K562 (cell line): ENCODE data around the gene SLC16A6. TPM values are rescaled to one million over a fixed set of nuclear protein-coding genes. Genes with fewer than 3 reads are reported as not detected.

ENCODE experiments used
- ATAC-seq: fragments of 200-7000 bp; cut with Tn5 transposase; 3 replicates; pipeline ENCODE4 v1.9.1; 2020; ENCODE audit warnings: moderate library complexity
- BruUV-seq: library from RNA; stranded (reverse); fragments of 400-500 nt; replicated peaks from 2 replicates; lab custom pipeline; 2021; lab: Mats Ljungman, UMichigan
- CTCF ChIA-PET: fragments of 300-600 bp; formaldehyde crosslinking; extraction: SDS; loops from one replicate; lab custom pipeline; 2021; ENCODE audit warnings: low intra/inter-chr PET ratio; lab: Yijun Ruan, JAX
- POLR2A ChIA-PET: fragments of 300-600, 350-650 bp; sonication (Branson Sonifier 250); formaldehyde crosslinking; extraction: SDS; loops from one replicate; lab custom pipeline; 2021; ENCODE audit warnings: antibody characterized with exemption, inconsistent platforms; lab: Yijun Ruan, JAX
- DNase-seq, 4 experiments: peaks; one replicate each; pipeline versions ENCODE4 v3.0.0 to v3.0.0-alpha.2; 2011 to 2018; ENCODE audit warnings: low spot score in 3 of 4, mixed read lengths in 3 of 4; ENCODE audit errors: extremely low read depth in 1 of 4
- FAIRE-seq: peaks from 2 replicates; lab custom pipeline; 2011; peaks lifted over from hg19 to GRCh38; lab: Jason Lieb, UNC
- H2AFZ ChIP-seq: 2 replicates; pipeline ENCODE4 v1.6.0; 2011; ENCODE audit warnings: low read depth, low read length, control low read depth, inconsistent platforms
- H3K27ac ChIP-seq: fragments of 200-600 bp; 3 replicates; pipeline ENCODE4 v1.8.0; 2011; ENCODE audit warnings: low read depth, mild to moderate bottlenecking, control low read depth, inconsistent platforms, low read length, moderate library complexity, mixed read lengths; ENCODE audit errors: extremely low read depth
- H3K27me3 ChIP-seq, 2 experiments: fragments of 300-600 bp in 1 of 2; 2 replicates in 1 of 2; 3 replicates in 1 of 2; pipeline versions ENCODE4 v1.6.0 to v1.8.0; 2011; ENCODE audit warnings: inconsistent platforms in 2 of 2, low read length in 2 of 2, mild to moderate bottlenecking in 1 of 2, mixed read lengths in 1 of 2, moderate library complexity in 1 of 2; ENCODE audit not compliant: control insufficient read depth in 2 of 2, insufficient read depth in 2 of 2
- H3K36me3 ChIP-seq: fragments of 300-600 bp; 3 replicates; pipeline ENCODE4 v1.8.0; 2011; ENCODE audit warnings: mild to moderate bottlenecking, low read length, inconsistent platforms; ENCODE audit not compliant: control insufficient read depth, insufficient read depth
- H3K4me1 ChIP-seq, 2 experiments: fragments of 200-600 bp in 1 of 2; replicated peaks in 1 of 2; 2 replicates in 1 of 2; 3 replicates in 1 of 2; pipeline versions ENCODE4 v1.5.1 to v1.8.0; 2011; ENCODE audit warnings: inconsistent platforms in 2 of 2, low read length in 2 of 2, mild to moderate bottlenecking in 1 of 2, mixed read lengths in 1 of 2, moderate library complexity in 1 of 2; ENCODE audit not compliant: control insufficient read depth in 2 of 2, insufficient read depth in 2 of 2
- H3K4me2 ChIP-seq: 2 replicates; pipeline ENCODE4 v1.6.1; 2011; ENCODE audit warnings: low read length, control low read depth, inconsistent platforms, mixed read lengths; ENCODE audit not compliant: insufficient read depth
- H3K4me3 ChIP-seq: fragments of 200-600 bp; sonication (generic), shearing (Covaris generic); 2 replicates; pipeline ENCODE4 v1.5.1; 2016; ENCODE audit warnings: control low read depth, inconsistent platforms
- H3K79me2 ChIP-seq: fragments of 200-600 bp; 3 replicates; pipeline ENCODE4 v1.8.0; 2011; ENCODE audit warnings: low read length, inconsistent platforms; ENCODE audit not compliant: control insufficient read depth, insufficient read depth
- H3K9ac ChIP-seq, 2 experiments: 2 replicates each; pipeline versions ENCODE4 v1.6.0 to v1.6.1; 2011; ENCODE audit warnings: low read depth in 2 of 2, low read length in 2 of 2, control low read depth in 1 of 2, inconsistent platforms in 1 of 2, mild to moderate bottlenecking in 1 of 2, mixed read lengths in 1 of 2; ENCODE audit not compliant: insufficient read depth in 1 of 2
- H3K9me1 ChIP-seq: one replicate; pipeline ENCODE4 v1.6.0; 2011; ENCODE audit warnings: inconsistent platforms, mild to moderate bottlenecking, low read length, moderate library complexity; ENCODE audit not compliant: control insufficient read depth, insufficient read depth
- H3K9me3 ChIP-seq: replicated peaks from 2 replicates; pipeline ENCODE4 v1.5.1; 2011; ENCODE audit warnings: low read depth, low read length, inconsistent platforms; ENCODE audit not compliant: control insufficient read depth, insufficient read depth
- H4K20me1 ChIP-seq: replicated peaks from 2 replicates; pipeline ENCODE4 v1.6.1; 2011; ENCODE audit warnings: low read length, inconsistent platforms, mixed read lengths; ENCODE audit not compliant: control insufficient read depth, insufficient read depth
- ARID1B ChIP-seq: fragments of 450-650 bp; IDR thresholded peaks from 2 replicates; pipeline ENCODE4 v1.6.1; 2016; ENCODE audit warnings: antibody characterized with exemption, mild to moderate bottlenecking, inconsistent platforms
- DPF2 ChIP-seq: fragments of 450-650 bp; IDR thresholded peaks from 2 replicates; pipeline ENCODE4 v1.6.1; 2016
- GATAD2A ChIP-seq: fragments of 450-650 bp; IDR thresholded peaks from 2 replicates; pipeline ENCODE4 v1.6.1; 2017
- GTF2A2 ChIP-seq: IDR thresholded peaks from 2 replicates; pipeline ENCODE4 v1.6.1; 2016; ENCODE audit warnings: mild to moderate bottlenecking, missing genetic modification characterization, missing compliant biosample characterization
- HEY1 ChIP-seq: fragments of 250-450 bp; sonication (Bioruptor Pico); IDR thresholded peaks from 2 replicates; pipeline ENCODE4 v1.5.0; 2020; ENCODE audit warnings: mild to moderate bottlenecking, moderate library complexity, borderline replicate concordance
- NR1H2 ChIP-seq: sonication (generic); formaldehyde crosslinking; IDR thresholded peaks from 2 replicates; pipeline ENCODE4 v1.4.0; 2020; ENCODE audit warnings: mild to moderate bottlenecking, missing genetic modification reagents
- NR2F6 ChIP-seq: fragments of 450-650 bp; formaldehyde crosslinking; IDR thresholded peaks from 2 replicates; pipeline ENCODE4 v1.4.0; 2020; ENCODE audit warnings: mild to moderate bottlenecking
- SP2 ChIP-seq: IDR thresholded peaks from 2 replicates; pipeline ENCODE4 v1.6.1; 2011; ENCODE audit warnings: mild to moderate bottlenecking, low read depth, low read length, moderate library complexity; ENCODE audit not compliant: poor library complexity, severe bottlenecking; ENCODE audit errors: extremely low read depth
- TCF7 ChIP-seq: sonication (generic); IDR thresholded peaks from 2 replicates; pipeline ENCODE4 v1.6.1; 2016; ENCODE audit warnings: antibody characterized with exemption, borderline replicate concordance
- TEAD2 ChIP-seq: fragments of 450-650 bp; IDR thresholded peaks from 2 replicates; pipeline ENCODE4 v1.6.1; 2016; ENCODE audit warnings: missing genetic modification characterization, control low read depth, missing compliant biosample characterization
- ZNF780A ChIP-seq: fragments of 250-450 bp; sonication (Bioruptor Pico); IDR thresholded peaks from 2 replicates; pipeline ENCODE4 v1.5.0; 2021; ENCODE audit warnings: mild to moderate bottlenecking
- whole genome bisulfite sequencing: fragments of 100-300 bp; shearing (Covaris generic); methylation state at CpG from one replicate; pipeline ENCODE4 v1.1.6; 2016; ENCODE audit warnings: low coverage, mixed read lengths; ENCODE audit not compliant: insufficient coverage; ENCODE audit errors: missing lambda C conversion rate; 5-methylcytosine and 5-hydroxymethylcytosine counted together
- in situ Hi-C: fragments of 300-500 bp; cut with MboI; formaldehyde crosslinking; loops from 4 replicates; pipeline ENCODE4 v1.15.0; 2018; ENCODE audit warnings: inconsistent platforms, mixed read lengths
- intact Hi-C: fragments of 100-400 bp; cut with micrococcal nuclease; formaldehyde crosslinking; loops from 2 replicates; pipeline ENCODE4 v1.14.2; 2022
- polyA plus RNA-seq, 8 experiments: library from polyadenylated mRNA; depleted of rRNA in 4 of 8; stranded (reverse) in 5 of 8; unstranded in 3 of 8; fragments of >200 nt; fragmentation: Nextera tagmentation in 2 of 8; fragmentation: Illumina TruSeq in 1 of 8; extraction: Ambion mirVana in 2 of 8; extraction: Trizol in 1 of 8; gene quantifications; 2 replicates each; pipeline versions ENCODE4 v1.2.1 to v1.2.3, GENCODE V29; 2011 to 2014; ENCODE audit warnings: inconsistent platforms in 1 of 8, missing spikeins in 1 of 8
- total RNA-seq, 7 experiments: library from RNA; depleted of rRNA in 6 of 7; stranded (reverse); fragments of >200 nt in 6 of 7; fragmentation: Illumina TruSeq in 2 of 7; extraction: Trizol in 2 of 7; gene quantifications; 2 replicates each; pipeline versions ENCODE4 v1.2.1 to v1.2.3, GENCODE V29; 2011 to 2021; ENCODE audit warnings: low replicate concordance in 1 of 7
- TF ChIP-seq, protein P1 (sequence below): fragments of 450-650 bp; IDR thresholded peaks from 2 replicates; pipeline ENCODE4 v1.6.1; 2016; ENCODE audit warnings: mild to moderate bottlenecking, moderate library complexity

Gene SLC16A6
- total and polyA plus RNA-seq, 9 of the 15 experiments (the other 6 are each of a cell fraction or from before 2014, with no cell fraction given), result 0.05 to 0.31 (median 0.15) TPM

- Histone ChIP-seq H4K20me1 (no peaks in the 10 kb centered on the region), H3K4me1 (no peaks in the 10 kb centered on the region), H3K27me3 (peaks cover 23 to 44% of the 10 kb centered on the region in 2 experiments), H2AFZ (no peak overlapping the region), H3K27ac (no peak overlapping the region), H3K9me1 (no peaks in the 10 kb centered on the region), H3K36me3 (no peaks in the 10 kb centered on the region), H3K9ac (no peak overlapping the region), H3K4me3 (no peak overlapping the region), H3K4me2 (no peak overlapping the region), H3K79me2 (no peaks in the 10 kb centered on the region), H3K9me3 (no peaks in the 10 kb centered on the region)
- FAIRE-seq, result no peak
- BruUV-seq, result no TSS peak
- ChIA-PET POLR2A (no interaction called here), CTCF (no interaction called here)
- 6% methylated on average over 6 of the region's 6 CpGs for WGBS
- no peak for DNase-seq
- TF ChIP-seq TEAD2 (no peak), HEY1 (CRISPR knock-in tag) (no peak), NR1H2 (CRISPR knock-in tag) (no peak), GATAD2A (no peak), DPF2 (no peak), GTF2A2 (tag) (no peak), ZNF780A (CRISPR knock-in tag) (no peak), NR2F6 (no peak), ARID1B (no peak), TCF7 (no peak), SP2 (no peak)
- TF ChIP-seq, protein P1, sequence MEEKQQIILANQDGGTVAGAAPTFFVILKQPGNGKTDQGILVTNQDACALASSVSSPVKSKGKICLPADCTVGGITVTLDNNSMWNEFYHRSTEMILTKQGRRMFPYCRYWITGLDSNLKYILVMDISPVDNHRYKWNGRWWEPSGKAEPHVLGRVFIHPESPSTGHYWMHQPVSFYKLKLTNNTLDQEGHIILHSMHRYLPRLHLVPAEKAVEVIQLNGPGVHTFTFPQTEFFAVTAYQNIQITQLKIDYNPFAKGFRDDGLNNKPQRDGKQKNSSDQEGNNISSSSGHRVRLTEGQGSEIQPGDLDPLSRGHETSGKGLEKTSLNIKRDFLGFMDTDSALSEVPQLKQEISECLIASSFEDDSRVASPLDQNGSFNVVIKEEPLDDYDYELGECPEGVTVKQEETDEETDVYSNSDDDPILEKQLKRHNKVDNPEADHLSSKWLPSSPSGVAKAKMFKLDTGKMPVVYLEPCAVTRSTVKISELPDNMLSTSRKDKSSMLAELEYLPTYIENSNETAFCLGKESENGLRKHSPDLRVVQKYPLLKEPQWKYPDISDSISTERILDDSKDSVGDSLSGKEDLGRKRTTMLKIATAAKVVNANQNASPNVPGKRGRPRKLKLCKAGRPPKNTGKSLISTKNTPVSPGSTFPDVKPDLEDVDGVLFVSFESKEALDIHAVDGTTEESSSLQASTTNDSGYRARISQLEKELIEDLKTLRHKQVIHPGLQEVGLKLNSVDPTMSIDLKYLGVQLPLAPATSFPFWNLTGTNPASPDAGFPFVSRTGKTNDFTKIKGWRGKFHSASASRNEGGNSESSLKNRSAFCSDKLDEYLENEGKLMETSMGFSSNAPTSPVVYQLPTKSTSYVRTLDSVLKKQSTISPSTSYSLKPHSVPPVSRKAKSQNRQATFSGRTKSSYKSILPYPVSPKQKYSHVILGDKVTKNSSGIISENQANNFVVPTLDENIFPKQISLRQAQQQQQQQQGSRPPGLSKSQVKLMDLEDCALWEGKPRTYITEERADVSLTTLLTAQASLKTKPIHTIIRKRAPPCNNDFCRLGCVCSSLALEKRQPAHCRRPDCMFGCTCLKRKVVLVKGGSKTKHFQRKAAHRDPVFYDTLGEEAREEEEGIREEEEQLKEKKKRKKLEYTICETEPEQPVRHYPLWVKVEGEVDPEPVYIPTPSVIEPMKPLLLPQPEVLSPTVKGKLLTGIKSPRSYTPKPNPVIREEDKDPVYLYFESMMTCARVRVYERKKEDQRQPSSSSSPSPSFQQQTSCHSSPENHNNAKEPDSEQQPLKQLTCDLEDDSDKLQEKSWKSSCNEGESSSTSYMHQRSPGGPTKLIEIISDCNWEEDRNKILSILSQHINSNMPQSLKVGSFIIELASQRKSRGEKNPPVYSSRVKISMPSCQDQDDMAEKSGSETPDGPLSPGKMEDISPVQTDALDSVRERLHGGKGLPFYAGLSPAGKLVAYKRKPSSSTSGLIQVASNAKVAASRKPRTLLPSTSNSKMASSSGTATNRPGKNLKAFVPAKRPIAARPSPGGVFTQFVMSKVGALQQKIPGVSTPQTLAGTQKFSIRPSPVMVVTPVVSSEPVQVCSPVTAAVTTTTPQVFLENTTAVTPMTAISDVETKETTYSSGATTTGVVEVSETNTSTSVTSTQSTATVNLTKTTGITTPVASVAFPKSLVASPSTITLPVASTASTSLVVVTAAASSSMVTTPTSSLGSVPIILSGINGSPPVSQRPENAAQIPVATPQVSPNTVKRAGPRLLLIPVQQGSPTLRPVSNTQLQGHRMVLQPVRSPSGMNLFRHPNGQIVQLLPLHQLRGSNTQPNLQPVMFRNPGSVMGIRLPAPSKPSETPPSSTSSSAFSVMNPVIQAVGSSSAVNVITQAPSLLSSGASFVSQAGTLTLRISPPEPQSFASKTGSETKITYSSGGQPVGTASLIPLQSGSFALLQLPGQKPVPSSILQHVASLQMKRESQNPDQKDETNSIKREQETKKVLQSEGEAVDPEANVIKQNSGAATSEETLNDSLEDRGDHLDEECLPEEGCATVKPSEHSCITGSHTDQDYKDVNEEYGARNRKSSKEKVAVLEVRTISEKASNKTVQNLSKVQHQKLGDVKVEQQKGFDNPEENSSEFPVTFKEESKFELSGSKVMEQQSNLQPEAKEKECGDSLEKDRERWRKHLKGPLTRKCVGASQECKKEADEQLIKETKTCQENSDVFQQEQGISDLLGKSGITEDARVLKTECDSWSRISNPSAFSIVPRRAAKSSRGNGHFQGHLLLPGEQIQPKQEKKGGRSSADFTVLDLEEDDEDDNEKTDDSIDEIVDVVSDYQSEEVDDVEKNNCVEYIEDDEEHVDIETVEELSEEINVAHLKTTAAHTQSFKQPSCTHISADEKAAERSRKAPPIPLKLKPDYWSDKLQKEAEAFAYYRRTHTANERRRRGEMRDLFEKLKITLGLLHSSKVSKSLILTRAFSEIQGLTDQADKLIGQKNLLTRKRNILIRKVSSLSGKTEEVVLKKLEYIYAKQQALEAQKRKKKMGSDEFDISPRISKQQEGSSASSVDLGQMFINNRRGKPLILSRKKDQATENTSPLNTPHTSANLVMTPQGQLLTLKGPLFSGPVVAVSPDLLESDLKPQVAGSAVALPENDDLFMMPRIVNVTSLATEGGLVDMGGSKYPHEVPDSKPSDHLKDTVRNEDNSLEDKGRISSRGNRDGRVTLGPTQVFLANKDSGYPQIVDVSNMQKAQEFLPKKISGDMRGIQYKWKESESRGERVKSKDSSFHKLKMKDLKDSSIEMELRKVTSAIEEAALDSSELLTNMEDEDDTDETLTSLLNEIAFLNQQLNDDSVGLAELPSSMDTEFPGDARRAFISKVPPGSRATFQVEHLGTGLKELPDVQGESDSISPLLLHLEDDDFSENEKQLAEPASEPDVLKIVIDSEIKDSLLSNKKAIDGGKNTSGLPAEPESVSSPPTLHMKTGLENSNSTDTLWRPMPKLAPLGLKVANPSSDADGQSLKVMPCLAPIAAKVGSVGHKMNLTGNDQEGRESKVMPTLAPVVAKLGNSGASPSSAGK, result no peak
- ATAC-seq, result no peak
- intact Hi-C loops (no loop called here), in situ Hi-C loops (no loop called here)
Measured at GRCh38 chr17:68317458-68317857, 26.5 kb upstream of the SLC16A6 start.
